Esophagus (tissue), 2 donors: Measurements from ENCODE around the gene AGAP1. TPM values are rescaled to one million over a fixed set of nuclear protein-coding genes. Genes with fewer than 3 reads are reported as not detected.

Source experiments
- H3K27ac ChIP-seq, 2 donors: one replicate each; pipeline ENCODE4 v1.5.1; 2013; ENCODE audit warnings: low read depth in 2 of 2, mild to moderate bottlenecking in 2 of 2, inconsistent platforms in 1 of 2, low read length in 1 of 2, moderate library complexity in 1 of 2
- H3K27me3 ChIP-seq, 2 donors: one replicate each; pipeline ENCODE4 v1.6.1; 2013; ENCODE audit warnings: low read length in 2 of 2, control low read depth in 1 of 2, mild to moderate bottlenecking in 1 of 2; ENCODE audit not compliant: insufficient read depth in 2 of 2, control insufficient read depth in 1 of 2
- H3K36me3 ChIP-seq, 2 donors: one replicate each; pipeline ENCODE4 v1.6.1; 2013; ENCODE audit warnings: low read length in 1 of 2; ENCODE audit not compliant: control insufficient read depth in 2 of 2, insufficient read depth in 2 of 2
- H3K4me1 ChIP-seq, 2 donors: one replicate each; pipeline ENCODE4 v1.6.1; 2013; ENCODE audit warnings: low read length in 1 of 2; ENCODE audit not compliant: control insufficient read depth in 2 of 2, insufficient read depth in 2 of 2
- H3K4me3 ChIP-seq, 2 donors: one replicate each; pipeline ENCODE4 v1.5.1; 2013; ENCODE audit warnings: low read length in 2 of 2, mild to moderate bottlenecking in 2 of 2, low read depth in 1 of 2, moderate library complexity in 1 of 2
- H3K9me3 ChIP-seq, 2 donors: one replicate each; pipeline ENCODE4 v1.6.1; 2013; ENCODE audit warnings: mild to moderate bottlenecking in 2 of 2, low read depth in 1 of 2, low read length in 1 of 2, moderate library complexity in 1 of 2; ENCODE audit not compliant: control insufficient read depth in 2 of 2, insufficient read depth in 1 of 2
- WGBS, 2 donors: extraction: QIAGEN DNeasy Blood & Tissue Kit; methylation state at CpG; one replicate each; pipeline ENCODE4 v1.1.7; 2013; 5-methylcytosine and 5-hydroxymethylcytosine counted together
- polyA plus RNA-seq, 2 donors: library from polyadenylated mRNA; stranded (reverse); fragments of 200-250 nt; gene quantifications; one replicate each; pipeline ENCODE4 v1.2.3, GENCODE V29; 2013
- donor health status: healthy with polysubstance abuse.
- donor health status: Bipolar disorder and iron deficiency.

AGAP1 gene
- polyA plus RNA-seq, 2 donors, result 4.9 TPM

DNA sequence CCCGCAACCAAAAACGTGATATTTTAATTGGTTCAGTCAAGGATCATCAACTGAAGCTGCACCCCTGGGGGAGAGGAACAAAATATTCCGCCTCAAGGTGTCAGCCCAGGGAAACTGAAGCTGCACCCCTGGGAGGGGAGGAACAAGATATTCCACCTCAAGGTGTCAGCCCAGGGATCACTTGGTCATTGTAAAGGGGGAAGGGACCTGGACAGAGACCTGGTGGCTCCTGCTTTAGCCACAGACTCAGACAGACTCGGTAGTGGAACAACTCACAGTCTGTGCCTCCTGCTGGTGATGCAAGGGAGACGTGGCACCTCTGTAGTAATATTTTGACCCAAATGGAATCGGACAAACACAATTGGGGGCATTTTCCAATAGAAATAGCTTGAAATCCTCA is 599.3 kb downstream of the AGAP1 start:
- Histone ChIP-seq H3K9me3 (no peaks in the 10 kb centered on the region), H3K4me3 (no peak overlapping the region), H3K27me3 (no peaks in the 10 kb centered on the region), H3K4me1 (no peaks in the 10 kb centered on the region), H3K27ac (no peak overlapping the region), H3K36me3 (no peaks in the 10 kb centered on the region)
- WGBS, 2 donors, result 86% methylated on average over 6 of the region's 6 CpGs

DNA sequence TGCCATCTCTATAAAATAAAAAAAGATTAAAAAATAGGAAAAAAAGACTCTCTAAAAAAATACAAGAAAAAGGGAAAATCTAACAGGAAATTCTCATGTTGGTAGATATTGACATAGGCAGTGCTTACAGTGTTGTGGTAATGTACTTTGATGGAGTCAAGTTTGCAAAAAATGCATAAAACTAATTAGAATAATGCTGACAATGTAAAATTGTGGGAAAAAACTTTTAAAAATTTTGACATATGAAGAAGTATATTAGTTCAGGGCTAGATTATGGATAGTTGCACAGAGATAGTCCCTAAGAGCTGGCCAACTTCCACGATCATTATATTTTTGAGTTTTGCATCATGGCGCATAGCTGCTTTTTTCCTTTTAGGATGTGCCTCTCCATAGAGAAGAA is 601.7 kb downstream of the AGAP1 start:
- H3K27me3 ChIP-seq, result no peaks in the 10 kb centered on the region
- no peaks in the 10 kb centered on the region for H3K36me3 ChIP-seq
- H3K4me1 ChIP-seq, result no peaks in the 10 kb centered on the region
- no peaks in the 10 kb centered on the region for H3K9me3 ChIP-seq
- no peak overlapping the region for H3K4me3 ChIP-seq
- WGBS, 2 donors, result 98 to 100% methylated on average over 2 of the region's 2 CpGs
- H3K27ac ChIP-seq, result no peak overlapping the region

DNA sequence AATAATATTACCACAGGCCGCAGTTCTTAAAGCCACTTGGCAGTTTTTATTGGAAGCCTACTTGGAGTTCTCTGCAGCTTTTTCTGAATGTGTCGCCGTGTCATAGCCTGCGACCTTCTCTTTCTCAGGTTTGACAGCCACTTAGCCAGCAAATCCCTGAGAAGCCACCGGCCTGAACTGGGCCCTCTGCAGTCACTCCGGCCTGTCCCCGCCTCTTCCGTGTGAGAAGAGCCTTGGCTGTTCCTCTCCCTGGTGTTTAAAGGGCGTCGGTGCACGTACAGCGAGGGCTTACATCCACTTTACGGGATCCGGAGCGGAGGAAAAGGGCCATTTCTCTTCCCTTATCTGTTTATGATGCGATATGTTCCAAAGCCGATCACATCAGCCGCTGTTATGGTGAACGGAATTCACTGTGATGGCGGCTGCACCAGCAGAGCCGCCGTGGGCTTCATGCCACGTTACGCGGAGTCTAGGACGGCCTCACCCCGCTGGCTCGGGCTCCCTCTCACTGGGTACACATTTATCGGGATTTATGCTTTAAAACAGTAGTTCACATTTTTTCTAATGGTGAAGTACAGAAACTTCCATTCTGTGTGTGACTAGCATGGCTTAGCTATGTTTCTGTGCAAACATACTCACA is 607.6 kb downstream of the AGAP1 start:
- Histone ChIP-seq H3K27ac (no peak overlapping the region), H3K27me3 (no peaks in the 10 kb centered on the region), H3K36me3 (no peaks in the 10 kb centered on the region), H3K4me3 (no peak overlapping the region), H3K9me3 (peaks cover 0 to 2% of the 10 kb centered on the region in 2 donors), H3K4me1 (no peaks in the 10 kb centered on the region)
- 94% methylated on average over 29 of the region's 29 CpGs for WGBS, 2 donors

DNA sequence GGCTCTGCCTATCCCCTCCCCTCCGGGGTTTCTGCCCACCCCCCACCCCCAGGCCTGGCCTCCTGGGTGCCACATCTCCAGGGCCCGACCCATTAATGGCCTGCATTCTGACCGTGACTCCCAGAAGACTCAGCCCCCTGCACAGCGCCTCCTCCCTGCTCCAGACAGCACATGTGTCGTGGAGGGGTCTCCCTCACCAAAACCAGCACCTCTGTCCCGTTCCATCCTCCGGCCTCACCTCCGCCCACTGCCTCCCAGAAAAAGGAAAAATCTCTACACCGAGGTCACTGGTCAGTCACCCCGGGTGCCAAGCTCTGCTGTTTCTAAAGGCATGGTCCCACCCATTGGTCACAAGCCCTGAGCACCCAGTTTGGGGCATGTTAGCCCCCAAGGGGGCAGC is 609.1 kb downstream of the AGAP1 start:
- Histone ChIP-seq H3K36me3 (no peaks in the 10 kb centered on the region), H3K27me3 (no peaks in the 10 kb centered on the region), H3K4me1 (no peaks in the 10 kb centered on the region), H3K9me3 (peaks cover 0 to 2% of the 10 kb centered on the region in 2 donors), H3K27ac (no peak overlapping the region), H3K4me3 (no peak overlapping the region)
- 93 to 95% methylated on average over 10 of the region's 10 CpGs for WGBS, 2 donors

DNA sequence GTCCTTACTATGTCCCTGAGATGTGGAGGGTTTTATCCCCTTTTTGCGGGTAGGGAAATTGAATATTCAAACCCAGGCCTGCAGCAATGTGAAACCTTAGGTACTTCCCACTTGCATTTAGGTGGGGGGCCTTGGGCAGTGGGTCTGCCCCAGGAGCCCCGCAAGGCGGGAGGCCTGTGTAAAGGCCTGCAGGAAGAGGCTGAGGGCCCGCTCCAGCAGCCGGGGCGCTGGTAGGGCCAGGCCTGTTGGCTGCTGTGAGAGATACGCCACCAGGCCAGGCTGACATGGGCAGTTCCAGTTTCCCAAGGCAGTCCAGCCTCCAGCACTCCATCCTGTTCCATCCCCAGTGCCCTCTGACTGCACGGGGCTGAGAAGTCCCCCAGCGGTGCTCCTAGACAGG is 610.1 kb downstream of the AGAP1 start:
- no peaks in the 10 kb centered on the region for H3K4me1 ChIP-seq
- no peaks in the 10 kb centered on the region for H3K36me3 ChIP-seq
- H3K9me3 ChIP-seq, result peaks cover 0 to 2% of the 10 kb centered on the region in 2 donors
- H3K4me3 ChIP-seq, result no peak overlapping the region
- H3K27me3 ChIP-seq, result no peaks in the 10 kb centered on the region
- WGBS, 2 donors, result 95 to 96% methylated on average over 9 of the region's 9 CpGs
- H3K27ac ChIP-seq, result no peak overlapping the region

DNA sequence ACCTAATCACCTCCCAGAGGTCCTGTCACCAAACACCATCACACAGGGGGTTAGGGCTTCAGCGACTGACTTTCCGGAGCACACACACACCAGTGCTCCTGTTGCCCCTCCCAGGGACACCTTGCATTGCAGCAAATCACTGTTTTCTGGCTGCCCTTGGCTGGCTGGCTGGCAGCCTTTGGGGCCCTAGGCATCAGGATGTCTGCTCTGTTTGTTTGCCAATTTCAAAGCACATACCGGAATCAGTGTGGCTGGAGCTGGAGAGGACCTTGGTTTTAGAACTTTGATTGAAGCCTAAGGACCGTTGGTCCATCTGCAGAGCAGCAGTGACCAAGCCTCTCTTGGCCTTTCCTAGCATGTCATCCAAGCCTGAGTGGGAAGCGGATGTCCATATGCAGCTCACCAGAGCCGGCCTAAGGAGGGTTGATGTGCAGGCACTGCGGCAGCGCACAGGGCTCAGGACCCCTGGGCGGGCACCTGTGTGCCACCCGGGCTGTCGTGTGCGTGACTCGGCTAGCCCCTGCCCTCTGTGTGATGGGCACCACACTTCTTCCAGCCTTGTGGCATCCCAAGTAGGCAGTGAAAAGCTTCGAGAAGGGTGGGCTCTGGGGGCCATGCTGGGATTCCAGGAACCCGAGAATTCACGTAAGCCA is 612.2 kb downstream of the AGAP1 start:
- Histone ChIP-seq H3K27ac (no peak overlapping the region), H3K4me3 (no peak overlapping the region), H3K36me3 (no peaks in the 10 kb centered on the region), H3K27me3 (no peaks in the 10 kb centered on the region), H3K4me1 (no peaks in the 10 kb centered on the region), H3K9me3 (peaks cover 0 to 2% of the 10 kb centered on the region in 2 donors)
- 91 to 95% methylated on average over 16 of the region's 16 CpGs for WGBS, 2 donors

DNA sequence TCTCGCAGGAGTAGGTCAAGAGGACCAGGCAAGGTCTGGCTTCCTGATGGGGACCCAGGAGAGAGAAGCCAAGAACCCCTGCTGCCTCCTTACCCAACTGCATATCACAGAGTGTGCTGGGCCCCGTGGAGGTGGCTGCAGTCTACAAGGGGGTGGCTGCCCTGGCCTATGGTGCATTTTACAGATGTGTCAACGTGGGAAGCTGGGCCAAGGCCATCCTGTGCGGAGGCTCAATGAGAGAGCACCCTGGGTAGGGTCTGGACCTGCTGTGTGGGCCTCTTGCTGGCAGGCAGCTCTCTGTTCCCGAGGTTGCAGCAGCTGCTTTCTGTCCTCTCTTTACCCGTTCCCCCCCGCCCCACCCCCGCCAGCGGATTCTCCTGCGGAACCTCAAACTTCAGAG is 612.9 kb downstream of the AGAP1 start:
- Histone ChIP-seq H3K4me1 (no peaks in the 10 kb centered on the region), H3K9me3 (no peaks in the 10 kb centered on the region), H3K27me3 (no peaks in the 10 kb centered on the region), H3K36me3 (no peaks in the 10 kb centered on the region), H3K4me3 (no peak overlapping the region), H3K27ac (no peak overlapping the region)
- 74 to 86% methylated on average over 10 of the region's 10 CpGs for WGBS, 2 donors

DNA sequence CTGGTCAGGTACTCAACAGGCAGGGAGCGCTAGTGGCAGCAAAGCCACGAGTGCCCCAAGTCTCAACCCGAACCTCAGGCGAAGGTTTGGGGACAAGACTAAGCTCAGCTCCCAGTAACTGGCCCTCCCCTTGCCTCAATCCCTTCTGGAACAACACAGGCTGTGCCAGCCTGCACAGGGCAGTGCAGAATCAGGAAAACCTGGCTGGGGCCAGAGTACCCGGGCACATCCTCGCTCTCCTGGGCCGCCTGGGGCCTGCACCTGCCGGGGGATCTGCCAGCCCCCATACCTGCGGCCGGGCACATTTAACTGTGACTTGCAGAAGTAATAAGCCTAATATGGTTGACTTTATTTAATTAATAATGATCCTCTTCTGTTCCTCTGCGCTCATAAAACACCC is 613.7 kb downstream of the AGAP1 start:
- WGBS, 2 donors, result 87 to 90% methylated on average over 11 of the region's 11 CpGs
- Histone ChIP-seq H3K9me3 (no peaks in the 10 kb centered on the region), H3K27ac (no peak overlapping the region), H3K36me3 (no peaks in the 10 kb centered on the region), H3K4me3 (no peak overlapping the region), H3K27me3 (no peaks in the 10 kb centered on the region), H3K4me1 (no peaks in the 10 kb centered on the region)

DNA sequence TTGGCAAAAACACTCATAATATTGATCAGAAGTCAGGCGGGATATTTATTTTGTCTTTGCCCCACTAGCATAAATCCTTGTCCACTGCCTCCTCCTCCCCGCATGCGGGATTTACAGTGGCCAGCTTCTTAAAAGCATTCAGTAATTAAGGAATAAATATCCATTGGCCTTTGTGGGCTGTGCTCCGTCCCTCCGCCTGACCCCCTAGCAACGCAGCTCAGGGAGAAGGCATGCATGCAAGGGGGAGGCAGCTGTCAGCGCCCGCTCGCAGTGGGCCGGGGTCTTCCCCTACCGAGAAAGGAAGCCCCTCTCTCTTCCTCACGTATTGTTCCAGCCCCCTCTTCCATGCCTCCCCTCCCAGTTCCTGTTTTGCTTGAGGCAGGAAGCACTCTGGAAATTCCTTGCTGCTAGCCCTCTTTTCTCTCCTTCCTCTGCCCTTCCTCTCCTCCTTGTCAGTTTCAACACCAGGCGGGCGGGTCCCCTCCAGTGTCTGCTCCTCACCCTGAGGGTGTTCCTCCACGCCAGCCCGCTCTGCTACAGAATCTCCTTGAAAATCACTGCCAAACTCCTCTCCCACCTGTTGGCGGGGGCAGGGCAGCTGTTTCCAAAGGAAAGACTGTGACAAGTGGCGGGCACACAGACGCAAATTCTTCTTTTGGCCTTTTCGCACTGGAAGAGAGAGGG is 614.2 kb downstream of the AGAP1 start:
- Histone ChIP-seq H3K4me3 (no peak overlapping the region), H3K36me3 (no peaks in the 10 kb centered on the region), H3K9me3 (no peaks in the 10 kb centered on the region), H3K27me3 (no peaks in the 10 kb centered on the region), H3K27ac (no peak overlapping the region), H3K4me1 (no peaks in the 10 kb centered on the region)
- WGBS, 2 donors, result 53 to 57% methylated on average over 20 of the region's 20 CpGs
